Measurements from ENCODE around the gene CDS1.
"Not testable (repeated sequence)": the region's sequence is repeated elsewhere in the genome, so short reads cannot be mapped to it uniquely, and the experiment has no call there.

The CDS1 gene

GRCh38 chr4:84611531-84611930, 28.6 kb downstream of the CDS1 start:
- DNase-seq (ENCODE audit: low spot score): no peak

- no peak for DNase-seq (ENCODE audit: low spot score)
Observed at GRCh38 chr4:84614891-84615290, 32.0 kb downstream of the CDS1 start.

GRCh38 chr4:84615355-84615754, 32.4 kb downstream of the CDS1 start:
- no peak for DNase-seq (ENCODE audit: low spot score)

- DNase-seq (ENCODE audit: low spot score): no peak
Observed at GRCh38 chr4:84622959-84623358, 40.0 kb downstream of the CDS1 start.

- DNase-seq (ENCODE audit: low spot score): no peak
Observed at GRCh38 chr4:84623661-84624060, 40.7 kb downstream of the CDS1 start.

GRCh38 chr4:84626673-84627072, 43.7 kb downstream of the CDS1 start:
- DNase-seq (ENCODE audit: low spot score): no peak

GRCh38 chr4:84631573-84631972, 48.6 kb downstream of the CDS1 start:
- no peak for DNase-seq (ENCODE audit: low spot score)

GRCh38 chr4:84632092-84632491, 49.2 kb downstream of the CDS1 start:
- DNase-seq (ENCODE audit: low spot score): peak; percentile 10

GRCh38 chr4:84634961-84635360, 52.0 kb downstream of the CDS1 start:
- DNase-seq (ENCODE audit: low spot score): no peak

- no peak for DNase-seq (ENCODE audit: low spot score)
Observed at GRCh38 chr4:84638092-84638491, 55.2 kb downstream of the CDS1 start.

GRCh38 chr4:84639145-84639544, 56.2 kb downstream of the CDS1 start:
- no peak for DNase-seq (ENCODE audit: low spot score)

GRCh38 chr4:84644087-84644486, 61.2 kb downstream of the CDS1 start:
- DNase-seq (ENCODE audit: low spot score): no peak

- DNase-seq (ENCODE audit: low spot score): no peak
Observed at GRCh38 chr4:84647312-84647884, 64.5 kb downstream of the CDS1 start.

GRCh38 chr4:84648178-84648577, 65.3 kb downstream of the CDS1 start:
- DNase-seq (ENCODE audit: low spot score): no peak

GRCh38 chr4:84648863-84649647, 66.1 kb downstream of the CDS1 start:
- DNase-seq (ENCODE audit: low spot score): no peak

- no peak for DNase-seq (ENCODE audit: low spot score)
Observed at GRCh38 chr4:84651499-84651898, 68.6 kb downstream of the CDS1 start.

- no peak for DNase-seq (ENCODE audit: low spot score)
Observed at GRCh38 chr4:84652478-84652877, 69.6 kb downstream of the CDS1 start.

- DNase-seq (ENCODE audit: low spot score): no peak
Observed at GRCh38 chr4:84660606-84661005, 77.7 kb downstream of the CDS1 start.

GRCh38 chr4:84661191-84661939, 78.4 kb downstream of the CDS1 start:
- DNase-seq (ENCODE audit: low spot score): no peak

- DNase-seq (ENCODE audit: low spot score): not testable (repeated sequence)
Observed at GRCh38 chr4:84664767-84665166, 81.8 kb downstream of the CDS1 start.

GRCh38 chr4:84666439-84666838, 83.5 kb downstream of the CDS1 start:
- DNase-seq (ENCODE audit: low spot score): no peak

- DNase-seq (ENCODE audit: low spot score): no peak
Observed at GRCh38 chr4:84669201-84669600, 86.3 kb downstream of the CDS1 start.

GRCh38 chr4:84672177-84672576, 89.2 kb downstream of the CDS1 start:
- DNase-seq (ENCODE audit: low spot score): no peak
